ENCODE measurements around the gene RNU6-7. TPM values are rescaled to one million over a fixed set of nuclear protein-coding genes. Genes with fewer than 3 reads are reported as not detected.

Gene RNU6-7
- total and polyA plus RNA-seq, 10 of the 15 experiments (the other 5 are each of a cell fraction or from before 2014, with no cell fraction given) = not detected

DNA sequence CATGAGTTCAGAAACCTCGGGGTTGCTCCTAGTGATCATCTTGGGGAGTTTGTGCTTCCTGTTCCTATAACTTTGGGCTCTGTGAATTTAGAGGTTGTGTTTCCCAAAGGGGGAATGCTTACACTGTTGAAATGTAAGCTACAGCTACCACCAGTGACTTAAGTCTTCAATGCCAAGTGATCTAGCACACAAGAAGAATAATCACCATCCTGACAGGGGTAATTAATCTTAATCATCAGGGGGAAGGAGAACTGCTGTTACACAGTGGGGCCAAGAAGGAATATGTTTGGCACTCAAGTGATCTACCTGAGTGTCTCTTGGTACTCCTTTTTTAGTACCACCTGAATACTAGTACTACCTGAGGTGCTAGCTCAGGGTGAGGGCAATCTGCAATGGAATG lies 34.9 kb upstream of the RNU6-7 start (continued):
- TF ChIP-seq, protein P1, sequence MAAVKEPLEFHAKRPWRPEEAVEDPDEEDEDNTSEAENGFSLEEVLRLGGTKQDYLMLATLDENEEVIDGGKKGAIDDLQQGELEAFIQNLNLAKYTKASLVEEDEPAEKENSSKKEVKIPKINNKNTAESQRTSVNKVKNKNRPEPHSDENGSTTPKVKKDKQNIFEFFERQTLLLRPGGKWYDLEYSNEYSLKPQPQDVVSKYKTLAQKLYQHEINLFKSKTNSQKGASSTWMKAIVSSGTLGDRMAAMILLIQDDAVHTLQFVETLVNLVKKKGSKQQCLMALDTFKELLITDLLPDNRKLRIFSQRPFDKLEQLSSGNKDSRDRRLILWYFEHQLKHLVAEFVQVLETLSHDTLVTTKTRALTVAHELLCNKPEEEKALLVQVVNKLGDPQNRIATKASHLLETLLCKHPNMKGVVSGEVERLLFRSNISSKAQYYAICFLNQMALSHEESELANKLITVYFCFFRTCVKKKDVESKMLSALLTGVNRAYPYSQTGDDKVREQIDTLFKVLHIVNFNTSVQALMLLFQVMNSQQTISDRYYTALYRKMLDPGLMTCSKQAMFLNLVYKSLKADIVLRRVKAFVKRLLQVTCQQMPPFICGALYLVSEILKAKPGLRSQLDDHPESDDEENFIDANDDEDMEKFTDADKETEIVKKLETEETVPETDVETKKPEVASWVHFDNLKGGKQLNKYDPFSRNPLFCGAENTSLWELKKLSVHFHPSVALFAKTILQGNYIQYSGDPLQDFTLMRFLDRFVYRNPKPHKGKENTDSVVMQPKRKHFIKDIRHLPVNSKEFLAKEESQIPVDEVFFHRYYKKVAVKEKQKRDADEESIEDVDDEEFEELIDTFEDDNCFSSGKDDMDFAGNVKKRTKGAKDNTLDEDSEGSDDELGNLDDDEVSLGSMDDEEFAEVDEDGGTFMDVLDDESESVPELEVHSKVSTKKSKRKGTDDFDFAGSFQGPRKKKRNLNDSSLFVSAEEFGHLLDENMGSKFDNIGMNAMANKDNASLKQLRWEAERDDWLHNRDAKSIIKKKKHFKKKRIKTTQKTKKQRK (IDR thresholded peaks at IDR 0.05; ENCODE audit: low read depth, low read length) = no peak
- no peak for TF ChIP-seq EED (IDR thresholded peaks at IDR 0.05; ENCODE audit: low read depth)
- no peak for TF ChIP-seq NBN (IDR thresholded peaks at IDR 0.05)
- no peak for TF ChIP-seq HCFC1 (IDR thresholded peaks at IDR 0.05; ENCODE audit: low read length)
- TF ChIP-seq, protein P2, sequence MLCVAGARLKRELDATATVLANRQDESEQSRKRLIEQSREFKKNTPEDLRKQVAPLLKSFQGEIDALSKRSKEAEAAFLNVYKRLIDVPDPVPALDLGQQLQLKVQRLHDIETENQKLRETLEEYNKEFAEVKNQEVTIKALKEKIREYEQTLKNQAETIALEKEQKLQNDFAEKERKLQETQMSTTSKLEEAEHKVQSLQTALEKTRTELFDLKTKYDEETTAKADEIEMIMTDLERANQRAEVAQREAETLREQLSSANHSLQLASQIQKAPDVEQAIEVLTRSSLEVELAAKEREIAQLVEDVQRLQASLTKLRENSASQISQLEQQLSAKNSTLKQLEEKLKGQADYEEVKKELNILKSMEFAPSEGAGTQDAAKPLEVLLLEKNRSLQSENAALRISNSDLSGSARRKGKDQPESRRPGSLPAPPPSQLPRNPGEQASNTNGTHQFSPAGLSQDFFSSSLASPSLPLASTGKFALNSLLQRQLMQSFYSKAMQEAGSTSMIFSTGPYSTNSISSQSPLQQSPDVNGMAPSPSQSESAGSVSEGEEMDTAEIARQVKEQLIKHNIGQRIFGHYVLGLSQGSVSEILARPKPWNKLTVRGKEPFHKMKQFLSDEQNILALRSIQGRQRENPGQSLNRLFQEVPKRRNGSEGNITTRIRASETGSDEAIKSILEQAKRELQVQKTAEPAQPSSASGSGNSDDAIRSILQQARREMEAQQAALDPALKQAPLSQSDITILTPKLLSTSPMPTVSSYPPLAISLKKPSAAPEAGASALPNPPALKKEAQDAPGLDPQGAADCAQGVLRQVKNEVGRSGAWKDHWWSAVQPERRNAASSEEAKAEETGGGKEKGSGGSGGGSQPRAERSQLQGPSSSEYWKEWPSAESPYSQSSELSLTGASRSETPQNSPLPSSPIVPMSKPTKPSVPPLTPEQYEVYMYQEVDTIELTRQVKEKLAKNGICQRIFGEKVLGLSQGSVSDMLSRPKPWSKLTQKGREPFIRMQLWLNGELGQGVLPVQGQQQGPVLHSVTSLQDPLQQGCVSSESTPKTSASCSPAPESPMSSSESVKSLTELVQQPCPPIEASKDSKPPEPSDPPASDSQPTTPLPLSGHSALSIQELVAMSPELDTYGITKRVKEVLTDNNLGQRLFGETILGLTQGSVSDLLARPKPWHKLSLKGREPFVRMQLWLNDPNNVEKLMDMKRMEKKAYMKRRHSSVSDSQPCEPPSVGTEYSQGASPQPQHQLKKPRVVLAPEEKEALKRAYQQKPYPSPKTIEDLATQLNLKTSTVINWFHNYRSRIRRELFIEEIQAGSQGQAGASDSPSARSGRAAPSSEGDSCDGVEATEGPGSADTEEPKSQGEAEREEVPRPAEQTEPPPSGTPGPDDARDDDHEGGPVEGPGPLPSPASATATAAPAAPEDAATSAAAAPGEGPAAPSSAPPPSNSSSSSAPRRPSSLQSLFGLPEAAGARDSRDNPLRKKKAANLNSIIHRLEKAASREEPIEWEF (IDR thresholded peaks at IDR 0.05; ENCODE audit: insufficient replicate concordance, low read depth, low read length) = no peak
- no peak for TF ChIP-seq ZNF24 (IDR thresholded peaks at IDR 0.05)
- TF ChIP-seq GATAD2B (conservative IDR thresholded peaks at IDR 0.05; ENCODE audit: low read depth) = no peak
- TF ChIP-seq NFIC (IDR thresholded peaks at IDR 0.05; ENCODE audit: low read depth, low read length) = no peak
- no peak for TF ChIP-seq ATF7 (IDR thresholded peaks at IDR 0.05; ENCODE audit: low read depth)
- TF ChIP-seq RFX5 (IDR thresholded peaks at IDR 0.05; ENCODE audit: low read depth, low read length) = no peak
- TF ChIP-seq WRNIP1 (IDR thresholded peaks at IDR 0.05; ENCODE audit: borderline replicate concordance, low read depth, low read length) = no peak
- TF ChIP-seq, protein P3, sequence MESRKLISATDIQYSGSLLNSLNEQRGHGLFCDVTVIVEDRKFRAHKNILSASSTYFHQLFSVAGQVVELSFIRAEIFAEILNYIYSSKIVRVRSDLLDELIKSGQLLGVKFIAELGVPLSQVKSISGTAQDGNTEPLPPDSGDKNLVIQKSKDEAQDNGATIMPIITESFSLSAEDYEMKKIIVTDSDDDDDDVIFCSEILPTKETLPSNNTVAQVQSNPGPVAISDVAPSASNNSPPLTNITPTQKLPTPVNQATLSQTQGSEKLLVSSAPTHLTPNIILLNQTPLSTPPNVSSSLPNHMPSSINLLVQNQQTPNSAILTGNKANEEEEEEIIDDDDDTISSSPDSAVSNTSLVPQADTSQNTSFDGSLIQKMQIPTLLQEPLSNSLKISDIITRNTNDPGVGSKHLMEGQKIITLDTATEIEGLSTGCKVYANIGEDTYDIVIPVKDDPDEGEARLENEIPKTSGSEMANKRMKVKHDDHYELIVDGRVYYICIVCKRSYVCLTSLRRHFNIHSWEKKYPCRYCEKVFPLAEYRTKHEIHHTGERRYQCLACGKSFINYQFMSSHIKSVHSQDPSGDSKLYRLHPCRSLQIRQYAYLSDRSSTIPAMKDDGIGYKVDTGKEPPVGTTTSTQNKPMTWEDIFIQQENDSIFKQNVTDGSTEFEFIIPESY (IDR thresholded peaks at IDR 0.05) = no peak

All from GM12878 (cell line).